Uterus (tissue), 4 donors: ENCODE measurements around the gene LMCD1. TPM values are rescaled to one million over a fixed set of nuclear protein-coding genes. Genes with fewer than 3 reads are reported as not detected.

Source experiments
- DNase-seq, 2 donors: peaks; one replicate each; pipeline ENCODE4 v3.0.0-alpha.2; 2019 to 2020
- H3K27ac ChIP-seq, 2 donors: fragments of 200-600 bp; sonication (generic); 1 replicate in 1 of 2; 2 replicates in 1 of 2; pipeline ENCODE4 v1.5.1; 2016 to 2018
- H3K27me3 ChIP-seq, 2 donors: fragments of 200-600 bp; sonication (generic); one replicate each; pipeline ENCODE4 v1.5.1; 2018 to 2019; ENCODE audit warnings: control low read depth in 1 of 2
- H3K36me3 ChIP-seq, 2 donors: fragments of 200-600 bp; sonication (generic); one replicate each; pipeline ENCODE4 v1.5.1; 2019; ENCODE audit warnings: control low read depth in 1 of 2
- H3K4me1 ChIP-seq, 2 donors: fragments of 200-600 bp; sonication (generic); one replicate each; pipeline ENCODE4 v1.5.1; 2018 to 2019; ENCODE audit warnings: control low read depth in 1 of 2
- H3K4me3 ChIP-seq, 2 donors: fragments of 200-600 bp; sonication (generic); 1 replicate in 1 of 2; 2 replicates in 1 of 2; pipeline ENCODE4 v1.5.1; 2018 to 2019; ENCODE audit warnings: mild to moderate bottlenecking in 1 of 2
- H3K9me3 ChIP-seq, 2 donors: fragments of 200-600 bp; sonication (generic); one replicate each; pipeline ENCODE4 v1.5.1; 2019; ENCODE audit warnings: control low read depth in 1 of 2
- CTCF ChIP-seq, 4 experiments: fragments of 200-600 bp in 2 of 4; fragments of 450-650 bp in 2 of 4; sonication (generic) in 2 of 4; IDR thresholded peaks; one replicate each; pipeline ENCODE4 v1.5.1; 2016 to 2019; ENCODE audit warnings: antibody characterized with exemption in 4 of 4, mild to moderate bottlenecking in 2 of 4, moderate library complexity in 1 of 4
- POLR2A ChIP-seq, 2 donors: fragments of 450-650 bp; IDR thresholded peaks; one replicate each; pipeline ENCODE4 v1.6.1; 2016; ENCODE audit warnings: antibody characterized with exemption in 2 of 2, mild to moderate bottlenecking in 1 of 2, moderate library complexity in 1 of 2
- intact Hi-C: fragments of 100-400 bp; cut with DNase I; formaldehyde crosslinking; loops from one replicate; pipeline ENCODE4 v1.15.1; 2023; ENCODE audit warnings: low total_unique reads
- total RNA-seq, 4 donors: library from RNA; depleted of rRNA in 3 of 4; stranded (reverse); fragments of >200 nt in 3 of 4; gene quantifications; one replicate each; pipeline versions ENCODE4 v1.1.0 to v1.2.4, GENCODE V29; 2014 to 2023
- donor health status: DM: yes; HTN: yes; CAD: no.

Gene LMCD1
- total RNA-seq, 4 donors from 2014 or later, result 70.9 to 163 (median 115) TPM

- no peak for DNase-seq
- Histone ChIP-seq H3K4me1 (peaks cover 0 to 3% of the 10 kb centered on the region in 2 donors), H3K9me3 (no peaks in the 10 kb centered on the region), H3K27me3 (no peaks in the 10 kb centered on the region), H3K4me3 (no peak overlapping the region), H3K36me3 (no peaks in the 10 kb centered on the region), H3K27ac (peak overlapping the region in 1 of 2 donors; percentile 11)
- intact Hi-C loops, result no loop called here
- TF ChIP-seq CTCF (IDR thresholded peaks at IDR 0.05), result no peak
- no peak for TF ChIP-seq POLR2A (IDR thresholded peaks at IDR 0.05)
Observed at GRCh38 chr3:8509961-8510360, 8.3 kb downstream of the LMCD1 start.

GRCh38 chr3:8512234-8512633, 10.6 kb downstream of the LMCD1 start:
- H3K27me3 ChIP-seq, result no peaks in the 10 kb centered on the region
- TF ChIP-seq POLR2A (IDR thresholded peaks at IDR 0.05), result no peak
- H3K27ac ChIP-seq, result no peak overlapping the region
- no peaks in the 10 kb centered on the region for H3K36me3 ChIP-seq
- H3K9me3 ChIP-seq, result no peaks in the 10 kb centered on the region
- no peak for DNase-seq
- H3K4me3 ChIP-seq, result no peak overlapping the region
- intact Hi-C loops, result no loop called here
- peaks cover 0 to 7% of the 10 kb centered on the region in 2 donors for H3K4me1 ChIP-seq

- TF ChIP-seq CTCF (IDR thresholded peaks at IDR 0.05) (no peak), POLR2A (IDR thresholded peaks at IDR 0.05) (no peak)
- Histone ChIP-seq H3K4me3 (no peak overlapping the region), H3K27me3 (no peaks in the 10 kb centered on the region), H3K36me3 (no peaks in the 10 kb centered on the region), H3K27ac (peak overlapping the region; percentile 35 to 58), H3K4me1 (peaks cover 0 to 7% of the 10 kb centered on the region in 2 donors), H3K9me3 (no peaks in the 10 kb centered on the region)
- intact Hi-C loops, result no loop called here
- DNase-seq, result peak in 1 of 2 donors; percentile 44
Observed at GRCh38 chr3:8516047-8516661, 14.5 kb downstream of the LMCD1 start.

GRCh38 chr3:8516783-8517182, 15.2 kb downstream of the LMCD1 start:
- Histone ChIP-seq H3K27me3 (no peaks in the 10 kb centered on the region), H3K27ac (peak overlapping the region in 1 of 2 donors; percentile 58), H3K4me3 (no peak overlapping the region), H3K4me1 (peaks cover 0 to 7% of the 10 kb centered on the region in 2 donors), H3K36me3 (no peaks in the 10 kb centered on the region), H3K9me3 (no peaks in the 10 kb centered on the region)
- intact Hi-C loops, result no loop called here
- no peak for DNase-seq
- TF ChIP-seq CTCF (IDR thresholded peaks at IDR 0.05) (no peak), POLR2A (IDR thresholded peaks at IDR 0.05) (no peak)

- intact Hi-C loops, result no loop called here
- H3K27ac ChIP-seq, result no peak overlapping the region
Observed at GRCh38 chr3:8517487-8517886, 15.9 kb downstream of the LMCD1 start.

More at GRCh38 chr3:8517487-8517886, 15.9 kb downstream of the LMCD1 start:
- Histone ChIP-seq H3K9me3 (no peaks in the 10 kb centered on the region), H3K36me3 (no peaks in the 10 kb centered on the region), H3K27me3 (no peaks in the 10 kb centered on the region), H3K4me3 (no peak overlapping the region), H3K4me1 (peaks cover 0 to 7% of the 10 kb centered on the region in 2 donors)
- no peak for DNase-seq
- no peak for TF ChIP-seq CTCF (IDR thresholded peaks at IDR 0.05)
- TF ChIP-seq POLR2A (IDR thresholded peaks at IDR 0.05), result no peak
